Activated CD8-positive, alpha-beta memory T cell treated with anti-CD3 and anti-CD28 coated beads for 48 hours (primary cell): ENCODE measurements around the gene ZNF91.
"Not testable (repeated sequence)": the region's sequence is repeated elsewhere in the genome, so short reads cannot be mapped to it uniquely, and the experiment has no call there.

Source experiments
- DNase-seq, 3 experiments: peaks; one replicate each; pipeline ENCODE4 v3.0.0-alpha.2; 2020; ENCODE audit warnings: low read depth in 2 of 3, low spot score in 2 of 3

ZNF91 gene

GRCh38 chr19:23399443-23399842 is 4.2 kb upstream of the ZNF91 start:
- DNase-seq, result no peak

- DNase-seq, result not testable (repeated sequence)
These were observed 449 bp upstream of the ZNF91 start for GRCh38 chr19:23395722-23396117.

GRCh38 chr19:23394511-23394910 is 760 bp downstream of the ZNF91 start:
- DNase-seq, result peak in 1 of 3 experiments; percentile 5

- DNase-seq, result no peak
These were observed 2.1 kb downstream of the ZNF91 start for GRCh38 chr19:23393121-23393520.

- DNase-seq, result no peak
These were observed 4.0 kb downstream of the ZNF91 start for GRCh38 chr19:23391236-23391635.

GRCh38 chr19:23385404-23385803 is 9.9 kb downstream of the ZNF91 start:
- DNase-seq, result no peak

- DNase-seq, result no peak
These were observed 10.4 kb downstream of the ZNF91 start for GRCh38 chr19:23384858-23385257.

- no peak for DNase-seq
These were observed 11.1 kb downstream of the ZNF91 start for GRCh38 chr19:23384166-23384565.

- no peak for DNase-seq
These were observed 12.3 kb downstream of the ZNF91 start for GRCh38 chr19:23382955-23383354.

GRCh38 chr19:23381114-23381513 is 14.2 kb downstream of the ZNF91 start:
- no peak for DNase-seq

GRCh38 chr19:23379671-23380070 is 15.6 kb downstream of the ZNF91 start:
- DNase-seq, result not testable (repeated sequence)

GRCh38 chr19:23378948-23379347 is 16.3 kb downstream of the ZNF91 start:
- DNase-seq, result no peak

- no peak for DNase-seq
These were observed 18.0 kb downstream of the ZNF91 start for GRCh38 chr19:23377276-23377675.

GRCh38 chr19:23366437-23366836 is 28.8 kb downstream of the ZNF91 start:
- no peak for DNase-seq

- DNase-seq, result not testable (repeated sequence)
These were observed 29.2 kb downstream of the ZNF91 start for GRCh38 chr19:23366031-23366430.

- DNase-seq, result no peak
These were observed 30.0 kb downstream of the ZNF91 start for GRCh38 chr19:23365222-23365621.

GRCh38 chr19:23361843-23362242 is 33.4 kb downstream of the ZNF91 start:
- not testable (repeated sequence) for DNase-seq

GRCh38 chr19:23351806-23352205 is 43.5 kb downstream of the ZNF91 start:
- DNase-seq, result no peak

GRCh38 chr19:23346696-23347095 is 48.6 kb downstream of the ZNF91 start:
- DNase-seq, result no peak

- DNase-seq, result no peak
These were observed 49.4 kb downstream of the ZNF91 start for GRCh38 chr19:23345838-23346237.

- no peak for DNase-seq
These were observed 51.7 kb downstream of the ZNF91 start for GRCh38 chr19:23343434-23344010.

- no peak for DNase-seq
These were observed 67.1 kb downstream of the ZNF91 start for GRCh38 chr19:23328211-23328610.

- no peak for DNase-seq
These were observed 73.2 kb downstream of the ZNF91 start for GRCh38 chr19:23321953-23322549.
